NCI-H2227 (cell line): ENCODE data around the gene PROK1.

ENCODE experiments used
- DNase-seq: peaks from one replicate; lab custom pipeline; 2025; ENCODE audit not compliant: unreplicated experiment; lab: John Stamatoyannopoulos, UW

The PROK1 gene

GRCh38 chr1:110487726-110488125 is 36.8 kb downstream of the PROK1 start:
- DNase-seq, result no peak

- DNase-seq, result no peak
Measured at GRCh38 chr1:110488161-110488560, 37.2 kb downstream of the PROK1 start.

- no peak for DNase-seq
Measured at GRCh38 chr1:110488867-110489266, 37.9 kb downstream of the PROK1 start.

GRCh38 chr1:110489406-110489805 is 38.5 kb downstream of the PROK1 start:
- DNase-seq, result no peak

GRCh38 chr1:110489973-110490542 is 39.1 kb downstream of the PROK1 start:
- no peak for DNase-seq

GRCh38 chr1:110490791-110491451 is 40.0 kb downstream of the PROK1 start:
- DNase-seq, result no peak

GRCh38 chr1:110492573-110492972 is 41.6 kb downstream of the PROK1 start:
- no peak for DNase-seq

- no peak for DNase-seq
Measured at GRCh38 chr1:110493059-110493699, 42.2 kb downstream of the PROK1 start.

- DNase-seq, result no peak
Measured at GRCh38 chr1:110494036-110494435, 43.1 kb downstream of the PROK1 start.

- peak; percentile 19 for DNase-seq
Measured at GRCh38 chr1:110494522-110495406, 43.8 kb downstream of the PROK1 start.

GRCh38 chr1:110495926-110496600 is 45.1 kb downstream of the PROK1 start:
- peak; percentile 87 for DNase-seq

- DNase-seq, result no peak
Measured at GRCh38 chr1:110498270-110498669, 47.3 kb downstream of the PROK1 start.

- DNase-seq, result no peak
Measured at GRCh38 chr1:110501488-110502132, 50.7 kb downstream of the PROK1 start.

GRCh38 chr1:110502402-110503151 is 51.6 kb downstream of the PROK1 start:
- DNase-seq, result no peak

GRCh38 chr1:110503471-110503870 is 52.5 kb downstream of the PROK1 start:
- no peak for DNase-seq

- no peak for DNase-seq
Measured at GRCh38 chr1:110504226-110504625, 53.3 kb downstream of the PROK1 start.

- DNase-seq, result no peak
Measured at GRCh38 chr1:110505596-110505995, 54.6 kb downstream of the PROK1 start.

- DNase-seq, result no peak
Measured at GRCh38 chr1:110506541-110506940, 55.6 kb downstream of the PROK1 start.
